NCI-H2107 treated with DMSO at 0.1 percent for 48 hours (cell line): Measurements from ENCODE around the gene ZMYND19.
"Not testable (repeated sequence)": the region's sequence is repeated elsewhere in the genome, so short reads cannot be mapped to it uniquely, and the experiment has no call there.

Experiments
- DNase-seq: peaks from one replicate; lab custom pipeline; 2025; ENCODE audit not compliant: unreplicated experiment; lab: John Stamatoyannopoulos, UW

Gene ZMYND19

GRCh38 chr9:137564134-137564533, 26.2 kb downstream of the ZMYND19 start:
- no peak for DNase-seq

GRCh38 chr9:137558127-137558526, 32.2 kb downstream of the ZMYND19 start:
- no peak for DNase-seq

- DNase-seq: no peak
These were observed 34.1 kb downstream of the ZMYND19 start for GRCh38 chr9:137556069-137556838.

GRCh38 chr9:137555179-137555578, 35.1 kb downstream of the ZMYND19 start:
- no peak for DNase-seq

GRCh38 chr9:137554349-137554748, 36.0 kb downstream of the ZMYND19 start:
- DNase-seq: no peak

- not testable (repeated sequence) for DNase-seq
These were observed 36.7 kb downstream of the ZMYND19 start for GRCh38 chr9:137553654-137554053.

- DNase-seq: no peak
These were observed 38.1 kb downstream of the ZMYND19 start for GRCh38 chr9:137552022-137552768.

- peak; percentile 27 for DNase-seq
These were observed 38.9 kb downstream of the ZMYND19 start, which contains the start of gene MRPL41 for GRCh38 chr9:137551264-137552021. TSS of gene MRPL41 (plus strand) at chr9:137551879. CDS start at chr9:137552082, 203 bp downstream.

GRCh38 chr9:137550958-137551263, 39.4 kb downstream of the ZMYND19 start:
- DNase-seq: not testable (repeated sequence)

GRCh38 chr9:137550231-137550621, 40.1 kb downstream of the ZMYND19 start, which contains the start of gene PNPLA7:
TSS of gene PNPLA7 (minus strand) at chr9:137550402. CDS start at chr9:137550197, 205 bp downstream.
- peak; percentile 54 for DNase-seq

GRCh38 chr9:137547687-137548543, 42.4 kb downstream of the ZMYND19 start:
- no peak for DNase-seq

GRCh38 chr9:137545123-137545522, 45.2 kb downstream of the ZMYND19 start:
- no peak for DNase-seq

- DNase-seq: no peak
These were observed 46.0 kb downstream of the ZMYND19 start for GRCh38 chr9:137544176-137544760.

- DNase-seq: no peak
These were observed 46.9 kb downstream of the ZMYND19 start for GRCh38 chr9:137543237-137543963.

GRCh38 chr9:137542486-137542885, 47.8 kb downstream of the ZMYND19 start:
- DNase-seq: no peak

GRCh38 chr9:137540536-137540935, 49.8 kb downstream of the ZMYND19 start:
- no peak for DNase-seq

- no peak for DNase-seq
These were observed 52.3 kb downstream of the ZMYND19 start for GRCh38 chr9:137538058-137538457.

GRCh38 chr9:137536594-137537131, 53.6 kb downstream of the ZMYND19 start:
- not testable (repeated sequence) for DNase-seq

- no peak for DNase-seq
These were observed 55.2 kb downstream of the ZMYND19 start for GRCh38 chr9:137535120-137535428.
